ENCODE measurements around the gene PKNOX2. TPM values are rescaled to one million over a fixed set of nuclear protein-coding genes. Genes with fewer than 3 reads are reported as not detected.

PKNOX2 gene
- total and polyA plus RNA-seq, 2 of the 4 experiments (the other 2 are of a cell fraction), result 0.72 to 2.3 TPM

- in situ Hi-C loops (cut with MboI; ENCODE audit: low sequenced_read_pairs) (no loop called here), dilution Hi-C loops (cut with HindIII; ENCODE audit: low sequenced_read_pairs, unreplicated experiment) (no loop called here), intact Hi-C loops (cut with micrococcal nuclease) (no loop called here)
- Histone ChIP-seq H3K4me3 (ENCODE audit: insufficient read depth, low read depth, low read length) (no peak overlapping the region), H4K20me1 (ENCODE audit: insufficient read depth, low read length) (no peaks in the 10 kb centered on the region), H2AFZ (replicated peaks; ENCODE audit: low read length, poor library complexity) (peak overlapping the region; percentile 54), H3K36me3 (ENCODE audit: control insufficient read depth, insufficient read depth, low read length) (no peaks in the 10 kb centered on the region), H3K9me1 (ENCODE audit: insufficient read depth, low read length) (peaks cover 4% of the 10 kb centered on the region; the same call in 1 of the 2 replicates), H4K8ac (ENCODE audit: low read depth in 2 of 2, low read length in 2 of 2) (no peak overlapping the region), H3K4me1 (ENCODE audit: control insufficient read depth, insufficient read depth, low read length) (peaks cover 3% of the 10 kb centered on the region; the same call in 1 of the 2 replicates), H4K5ac (ENCODE audit: low read depth, low read length) (no peak overlapping the region), H2AK5ac (ENCODE audit: low read depth, low read length) (peak overlapping the region; percentile 15; the same call in 1 of the 2 replicates), H3K9ac (ENCODE audit: low read depth, low read length) (no peak overlapping the region), H3K4me2 (ENCODE audit: low read depth, low read length) (no peak overlapping the region), H3K14ac (replicated peaks; ENCODE audit: low read depth, low read length) (no peak overlapping the region), H3K27ac (ENCODE audit: insufficient read depth, low read length) (no peak overlapping the region), H3K4ac (ENCODE audit: low read depth, low read length) (no peak overlapping the region), H3K79me1 (ENCODE audit: low read depth in 1 of 2, low read length in 2 of 2) (no peaks in the 10 kb centered on the region), H3K9me3 (ENCODE audit: control insufficient read depth, insufficient read depth, low read length) (no peaks in the 10 kb centered on the region), H3K23ac (ENCODE audit: low read depth, low read length) (no peak overlapping the region), H3K27me3 (ENCODE audit: control insufficient read depth, insufficient read depth, low read length) (no peaks in the 10 kb centered on the region; the same call in 1 of the 2 replicates), H3K56ac (ENCODE audit: extremely low read depth, insufficient read depth, low read length) (no peak overlapping the region), H2AK9ac (replicated peaks; ENCODE audit: low read depth, low read length, poor library complexity) (no peak overlapping the region), H4K91ac (ENCODE audit: insufficient read depth, low read depth, low read length) (no peak overlapping the region), H2BK20ac (ENCODE audit: low read depth, low read length) (no peak overlapping the region), H2BK5ac (ENCODE audit: low read depth, low read length, poor library complexity, severe bottlenecking) (no peak overlapping the region), H2BK120ac (ENCODE audit: low read depth, low read length) (no peak overlapping the region), H2BK15ac (ENCODE audit: low read depth, low read length) (no peak overlapping the region), H3K18ac (ENCODE audit: low read depth, low read length) (no peak overlapping the region)
- ChIA-PET CTCF (interaction anchor here (1.3 kb wide), 1 partner anchor 14 kb away, joined by 4 read pairs; no protein-coding TSS in a partner anchor), POLR2A (ENCODE audit: unreplicated experiment) (no interaction called here)
- WGBS, 2 experiments (ENCODE audit: extremely low coverage in 2 of 2, insufficient read length in 1 of 2), result 90% methylated on average over 5 of the region's 7 CpGs; no CpG with 5 or more reads in 1 of the 2 experiments
- peak; percentile 42 for DNase-seq
- no TSS peak for BruUV-seq (replicated peaks)
- no peak for ATAC-seq (ENCODE audit: low read depth)
- no peak for TF ChIP-seq RCOR1 (IDR thresholded peaks at IDR 0.05; ENCODE audit: insufficient replicate concordance, low read length)
- no peak for TF ChIP-seq RAD21 (IDR thresholded peaks at IDR 0.05; ENCODE audit: low read length)
- TF ChIP-seq CTCF (conservative IDR thresholded peaks at IDR 0.05; ENCODE audit: low read depth, low read length), result no peak
- no peak for TF ChIP-seq FOS (IDR thresholded peaks at IDR 0.05; ENCODE audit: low read depth, low read length)
- no peak for TF ChIP-seq MAZ (IDR thresholded peaks at IDR 0.05; ENCODE audit: borderline replicate concordance, low read depth, low read length)
- no peak for TF ChIP-seq NFE2L2 (IDR thresholded peaks at IDR 0.05; ENCODE audit: low read depth, low read length)
- TF ChIP-seq MXI1 (IDR thresholded peaks at IDR 0.05; ENCODE audit: borderline replicate concordance, low read depth, low read length), result no peak
- no peak for TF ChIP-seq USF2 (IDR thresholded peaks at IDR 0.05; ENCODE audit: low read depth, low read length)
- TF ChIP-seq CHD1 (IDR thresholded peaks at IDR 0.05; ENCODE audit: low read depth, low read length), result no peak
- TF ChIP-seq RFX5 (IDR thresholded peaks at IDR 0.05; ENCODE audit: low read depth, low read length), result no peak
- no peak for TF ChIP-seq POLR2A (IDR thresholded peaks at IDR 0.05; ENCODE audit: low read depth, low read length)
- TF ChIP-seq MAFK (IDR thresholded peaks at IDR 0.05; ENCODE audit: low read depth, low read length), result no peak
- TF ChIP-seq CEBPB (IDR thresholded peaks at IDR 0.05; ENCODE audit: low read depth, low read length), result no peak
- TF ChIP-seq SMC3 (IDR thresholded peaks at IDR 0.05; ENCODE audit: low read depth, low read length), result no peak
- no peak for TF ChIP-seq BHLHE40 (IDR thresholded peaks at IDR 0.05; ENCODE audit: low read depth, low read length)
- TF ChIP-seq ELK1 (IDR thresholded peaks at IDR 0.05; ENCODE audit: borderline replicate concordance, low read depth, low read length), result no peak
Observed at GRCh38 chr11:125251956-125252355, 87.4 kb downstream of the PKNOX2 start.

Data from IMR-90 (cell line).